ENCODE data around the gene NATD1. TPM values are rescaled to one million over a fixed set of nuclear protein-coding genes. Genes with fewer than 3 reads are reported as not detected.

NATD1 gene
- total and polyA plus RNA-seq, 2 experiments from 2014 or later, result 5.0 to 6.7 TPM

DNA sequence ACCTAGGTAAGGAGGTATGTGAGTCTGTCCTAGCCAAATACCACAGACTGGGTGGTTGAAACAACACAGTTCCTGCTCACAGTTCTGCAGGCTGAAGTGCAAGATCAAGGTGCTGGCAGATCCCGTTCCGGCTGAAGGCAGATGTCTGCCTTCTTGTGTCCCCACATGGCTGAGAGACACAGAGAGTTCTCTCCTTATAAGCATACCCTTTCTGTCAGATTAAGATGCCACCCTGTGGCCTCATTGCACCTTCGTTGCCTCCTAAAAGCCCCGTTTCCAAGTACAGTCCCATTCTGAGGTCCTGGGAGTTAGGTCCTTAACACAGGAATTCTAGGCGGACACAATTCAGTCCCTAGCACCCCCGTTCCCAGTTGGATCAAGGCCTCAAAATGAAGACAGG is 30.1 kb downstream of the NATD1 start:
- Histone ChIP-seq H3K27ac (no peak overlapping the region), H3K4me1 (ENCODE audit: insufficient read depth) (no peaks in the 10 kb centered on the region), H3K4me3 (no peak overlapping the region), H3K9me3 (ENCODE audit: low read depth) (no peaks in the 10 kb centered on the region), H3K79me2 (peaks cover 18% of the 10 kb centered on the region), H3K4me2 (no peak overlapping the region), H3K27me3 (no peaks in the 10 kb centered on the region), H2AFZ (no peak overlapping the region), H4K20me1 (ENCODE audit: insufficient read depth, poor library complexity, severe bottlenecking) (no peaks in the 10 kb centered on the region), H3K36me3 (replicated peaks; ENCODE audit: insufficient read depth, low read depth) (no peaks in the 10 kb centered on the region), H3K9me2 (replicated peaks; ENCODE audit: insufficient read depth) (no peaks in the 10 kb centered on the region)
- DNase-seq (ENCODE audit: low spot score), result no peak
- 94% methylated on average over 6 of the region's 6 CpGs for WGBS (ENCODE audit: low lambda C conversion rate, missing lambda C conversion rate)
- TF ChIP-seq, protein P1, sequence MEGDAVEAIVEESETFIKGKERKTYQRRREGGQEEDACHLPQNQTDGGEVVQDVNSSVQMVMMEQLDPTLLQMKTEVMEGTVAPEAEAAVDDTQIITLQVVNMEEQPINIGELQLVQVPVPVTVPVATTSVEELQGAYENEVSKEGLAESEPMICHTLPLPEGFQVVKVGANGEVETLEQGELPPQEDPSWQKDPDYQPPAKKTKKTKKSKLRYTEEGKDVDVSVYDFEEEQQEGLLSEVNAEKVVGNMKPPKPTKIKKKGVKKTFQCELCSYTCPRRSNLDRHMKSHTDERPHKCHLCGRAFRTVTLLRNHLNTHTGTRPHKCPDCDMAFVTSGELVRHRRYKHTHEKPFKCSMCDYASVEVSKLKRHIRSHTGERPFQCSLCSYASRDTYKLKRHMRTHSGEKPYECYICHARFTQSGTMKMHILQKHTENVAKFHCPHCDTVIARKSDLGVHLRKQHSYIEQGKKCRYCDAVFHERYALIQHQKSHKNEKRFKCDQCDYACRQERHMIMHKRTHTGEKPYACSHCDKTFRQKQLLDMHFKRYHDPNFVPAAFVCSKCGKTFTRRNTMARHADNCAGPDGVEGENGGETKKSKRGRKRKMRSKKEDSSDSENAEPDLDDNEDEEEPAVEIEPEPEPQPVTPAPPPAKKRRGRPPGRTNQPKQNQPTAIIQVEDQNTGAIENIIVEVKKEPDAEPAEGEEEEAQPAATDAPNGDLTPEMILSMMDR (IDR thresholded peaks at IDR 0.05; ENCODE audit: poor library complexity), result no peak
- TF ChIP-seq EZH2phosphoT487 (IDR thresholded peaks at IDR 0.05; ENCODE audit: low read depth, severe bottlenecking, unreplicated experiment), result no peak
- TF ChIP-seq EZH2 (IDR thresholded peaks at IDR 0.05; ENCODE audit: borderline replicate concordance), result no peak

DNA sequence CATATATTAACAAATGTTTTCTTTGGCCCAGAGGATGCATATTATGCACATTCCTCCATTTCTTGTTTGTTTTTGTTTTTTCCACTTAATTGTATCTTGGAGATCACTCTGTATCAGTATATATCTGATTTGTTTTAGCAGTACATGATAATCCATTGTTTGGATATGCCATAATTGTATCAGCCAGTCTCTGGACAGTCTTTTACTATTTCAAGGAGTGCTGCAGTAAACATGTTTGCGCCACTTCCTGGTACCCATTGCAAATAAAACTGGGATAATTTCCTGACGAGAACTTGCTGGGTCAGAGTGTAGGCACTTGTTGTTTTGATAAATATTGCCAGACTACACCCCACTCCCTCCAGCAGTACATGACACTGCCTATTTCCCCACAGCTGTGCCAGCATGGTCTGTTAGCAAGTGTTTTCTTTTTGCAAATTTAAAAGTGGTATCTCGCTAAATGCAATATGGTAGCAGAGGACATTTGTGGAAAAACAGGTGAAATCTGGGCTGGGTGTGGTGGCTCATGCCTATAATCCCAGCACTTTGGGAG is 34.3 kb downstream of the NATD1 start:
- Histone ChIP-seq H4K20me1 (ENCODE audit: insufficient read depth, poor library complexity, severe bottlenecking) (no peaks in the 10 kb centered on the region), H3K4me2 (no peak overlapping the region), H3K36me3 (replicated peaks; ENCODE audit: insufficient read depth, low read depth) (no peaks in the 10 kb centered on the region), H3K27me3 (no peaks in the 10 kb centered on the region), H3K9me2 (replicated peaks; ENCODE audit: insufficient read depth) (no peaks in the 10 kb centered on the region), H3K4me1 (ENCODE audit: insufficient read depth) (peaks cover 6% of the 10 kb centered on the region), H2AFZ (no peak overlapping the region), H3K27ac (no peak overlapping the region), H3K9me3 (ENCODE audit: low read depth) (no peaks in the 10 kb centered on the region), H3K79me2 (peaks cover 46% of the 10 kb centered on the region), H3K4me3 (no peak overlapping the region)
- TF ChIP-seq, protein P1 (IDR thresholded peaks at IDR 0.05; ENCODE audit: poor library complexity), result no peak
- TF ChIP-seq EZH2 (IDR thresholded peaks at IDR 0.05; ENCODE audit: borderline replicate concordance), result no peak
- no peak for TF ChIP-seq EZH2phosphoT487 (IDR thresholded peaks at IDR 0.05; ENCODE audit: low read depth, severe bottlenecking, unreplicated experiment)
- no peak for DNase-seq (ENCODE audit: low spot score)
- WGBS (ENCODE audit: low lambda C conversion rate, missing lambda C conversion rate), result 91% methylated on average over 3 of the region's 3 CpGs

DNA sequence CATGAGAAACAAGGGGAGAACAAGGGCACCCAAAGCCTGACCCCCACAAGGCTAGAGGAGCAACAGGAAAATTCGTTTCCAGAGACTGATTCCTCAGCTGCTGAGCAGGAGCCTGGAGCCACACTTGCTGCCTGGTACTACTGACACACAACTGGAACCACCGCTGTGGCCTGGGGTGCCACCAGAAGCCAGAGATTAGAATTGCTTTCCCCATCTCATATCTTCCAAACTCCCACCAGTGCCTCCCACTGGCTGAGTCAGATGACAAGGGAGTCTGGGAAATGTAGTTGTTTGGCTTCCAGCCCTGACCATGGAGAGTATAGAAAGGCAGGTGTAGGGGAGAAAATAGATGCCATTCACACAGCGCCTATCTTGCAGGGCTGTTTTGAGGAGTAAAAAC is 35.1 kb downstream of the NATD1 start:
- peaks cover 5% of the 10 kb centered on the region for H4K20me1 ChIP-seq (ENCODE audit: insufficient read depth, poor library complexity, severe bottlenecking)
- no peak overlapping the region for H3K27ac ChIP-seq
- H3K4me3 ChIP-seq, result no peak overlapping the region
- H3K9me2 ChIP-seq (replicated peaks; ENCODE audit: insufficient read depth), result no peaks in the 10 kb centered on the region
- H3K27me3 ChIP-seq, result no peaks in the 10 kb centered on the region
- H3K4me2 ChIP-seq, result no peak overlapping the region
- WGBS (ENCODE audit: low lambda C conversion rate, missing lambda C conversion rate), result 64% methylated on average over 3 of the region's 3 CpGs
- TF ChIP-seq, protein P1 (IDR thresholded peaks at IDR 0.05; ENCODE audit: poor library complexity), result no peak
- no peaks in the 10 kb centered on the region for H3K9me3 ChIP-seq (ENCODE audit: low read depth)
- no peak for DNase-seq (ENCODE audit: low spot score)
- H3K36me3 ChIP-seq (replicated peaks; ENCODE audit: insufficient read depth, low read depth), result no peaks in the 10 kb centered on the region
- H3K4me1 ChIP-seq (ENCODE audit: insufficient read depth), result peaks cover 6% of the 10 kb centered on the region
- peaks cover 54% of the 10 kb centered on the region for H3K79me2 ChIP-seq
- no peak overlapping the region for H2AFZ ChIP-seq

DNA sequence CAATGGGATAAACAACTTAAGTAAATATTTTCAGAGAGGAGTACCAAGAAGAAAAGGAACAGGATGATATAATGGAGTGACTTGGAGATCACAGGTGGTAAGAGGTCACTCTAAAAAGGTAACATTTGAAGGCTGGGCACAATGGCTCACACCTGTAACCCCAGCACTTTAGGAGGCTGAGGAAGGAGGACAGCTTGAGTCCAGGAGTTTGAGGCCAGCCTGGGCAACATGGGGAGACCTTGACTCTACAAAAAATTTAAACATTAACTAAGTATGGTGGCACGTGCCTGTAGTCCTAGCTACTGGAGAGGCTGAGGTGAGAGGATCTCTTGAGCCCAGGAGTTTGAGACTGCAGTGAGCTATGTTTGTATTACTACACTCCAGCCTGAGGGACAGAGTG is 35.9 kb downstream of the NATD1 start:
- Histone ChIP-seq H3K79me2 (peaks cover 61% of the 10 kb centered on the region), H3K9me2 (replicated peaks; ENCODE audit: insufficient read depth) (no peaks in the 10 kb centered on the region), H4K20me1 (ENCODE audit: insufficient read depth, poor library complexity, severe bottlenecking) (peaks cover 12% of the 10 kb centered on the region), H3K36me3 (replicated peaks; ENCODE audit: insufficient read depth, low read depth) (no peaks in the 10 kb centered on the region), H3K27me3 (no peaks in the 10 kb centered on the region), H3K4me1 (ENCODE audit: insufficient read depth) (peaks cover 14% of the 10 kb centered on the region), H2AFZ (no peak overlapping the region), H3K4me2 (no peak overlapping the region), H3K4me3 (no peak overlapping the region), H3K9me3 (ENCODE audit: low read depth) (no peaks in the 10 kb centered on the region), H3K27ac (no peak overlapping the region)
- WGBS (ENCODE audit: low lambda C conversion rate, missing lambda C conversion rate), result 74% methylated on average over 1 of the region's 1 CpG
- DNase-seq (ENCODE audit: low spot score), result no peak
- no peak for TF ChIP-seq EZH2phosphoT487 (IDR thresholded peaks at IDR 0.05; ENCODE audit: low read depth, severe bottlenecking, unreplicated experiment)
- TF ChIP-seq, protein P1 (IDR thresholded peaks at IDR 0.05; ENCODE audit: poor library complexity), result no peak
- no peak for TF ChIP-seq EZH2 (IDR thresholded peaks at IDR 0.05; ENCODE audit: borderline replicate concordance)

All from hepatocyte (in vitro differentiated cells).